Heart left ventricle (tissue), 16 donors: ENCODE results near the gene SCAP. TPM values are rescaled to one million over a fixed set of nuclear protein-coding genes. Genes with fewer than 3 reads are reported as not detected.
A peak's percentile ranks its signal among the peaks of the same experiment; 100 is the strongest.

ENCODE experiments used
- ATAC-seq, 4 donors: fragments of 200-7000 bp; cut with Tn5 transposase; one replicate each; pipeline ENCODE4 v1.9.1; 2020 to 2022; ENCODE audit warnings: moderate library complexity in 4 of 4, mild to moderate bottlenecking in 3 of 4, moderate number of reproducible peaks in 1 of 4
- DNase-seq, 5 donors: peaks; one replicate each; pipeline ENCODE4 v3.0.0-alpha.2; 2020
- H3K27ac ChIP-seq, 12 donors: fragments of 200-600 bp; sonication (generic) in 4 of 12; one replicate each; pipeline versions ENCODE4 v1.5.0 to v1.8.0; 2016 to 2022; ENCODE audit warnings: mild to moderate bottlenecking in 2 of 12
- H3K27me3 ChIP-seq, 9 donors: fragments of 200-600 bp; sonication (generic) in 2 of 9; one replicate each; pipeline versions ENCODE4 v1.5.1 to v1.8.0; 2016 to 2022; ENCODE audit warnings: mild to moderate bottlenecking in 3 of 9
- H3K36me3 ChIP-seq, 9 donors: fragments of 200-600 bp; sonication (generic) in 2 of 9; one replicate each; pipeline versions ENCODE4 v1.5.0 to v1.8.0; 2018 to 2022; ENCODE audit warnings: mild to moderate bottlenecking in 2 of 9
- H3K4me1 ChIP-seq, 12 donors: fragments of 200-600 bp; sonication (generic) in 4 of 12; one replicate each; pipeline versions ENCODE4 v1.5.0 to v1.8.0; 2016 to 2022; ENCODE audit warnings: mild to moderate bottlenecking in 3 of 12
- H3K4me3 ChIP-seq, 12 donors: fragments of 200-600 bp; sonication (generic) in 4 of 12; one replicate each; pipeline versions ENCODE4 v1.5.0 to v1.8.0; 2017 to 2022; ENCODE audit warnings: mild to moderate bottlenecking in 9 of 12, moderate library complexity in 4 of 12
- H3K9me3 ChIP-seq, 12 donors: fragments of 200-600 bp; sonication (generic) in 4 of 12; one replicate each; pipeline versions ENCODE4 v1.5.0 to v1.8.0; 2016 to 2022; ENCODE audit warnings: mild to moderate bottlenecking in 1 of 12
- POLR2A ChIP-seq, 2 donors: fragments of 450-650 bp; IDR thresholded peaks; one replicate each; pipeline ENCODE4 v1.6.1; 2017; ENCODE audit warnings: antibody characterized with exemption in 2 of 2, mild to moderate bottlenecking in 2 of 2, moderate library complexity in 2 of 2
- WGBS, 4 donors: extraction: QIAGEN DNeasy Blood & Tissue Kit in 2 of 4; methylation state at CpG; one replicate each; pipeline versions ENCODE4 v1.1.5 to v1.1.7; 2013 to 2018; 5-methylcytosine and 5-hydroxymethylcytosine counted together
- intact Hi-C, 10 donors: fragments of 100-400 bp; cut with DNase I; formaldehyde crosslinking; loops; one replicate each; pipeline versions ENCODE4 v1.11.1 to v1.14.2; 2022
- polyA plus RNA-seq, 2 donors: library from polyadenylated mRNA; stranded (reverse); fragments of 200-250 nt; gene quantifications; one replicate each; pipeline ENCODE4 v1.2.3, GENCODE V29; 2013
- total RNA-seq, 9 donors: library from RNA; depleted of rRNA in 2 of 9; stranded (reverse); fragments of >200 nt in 2 of 9; fragmentation: NEBNext Ultra II Directional in 3 of 9; extraction: Animal tissue kit (Norgen Biotek cat#: 25700) in 3 of 9; gene quantifications; one replicate each; pipeline versions ENCODE4 v1.1.0 to v1.2.4, GENCODE V29; 2016 to 2023
- TF ChIP-seq, protein P1 (sequence below), 12 donors: fragments of 200-600 bp; sonication (generic) in 4 of 12; IDR thresholded peaks; one replicate each; pipeline versions ENCODE4 v1.5.0 to v1.8.0; 2018 to 2022; ENCODE audit warnings: antibody characterized with exemption in 12 of 12, mild to moderate bottlenecking in 5 of 12
- donor health status: ischemic (EF 13 %, LVEDD 7.1; RV severe dilation, severe dysfunction).
- donor health status: healthy with polysubstance abuse.
- donor health status: DM: no; HTN: yes; CAD: no.
- donor health status: DM: no; HTN: no; CAD: no.
- donor health status: ischemic (EF 25% LVEDD 6.9; RV normal size, moderate dysfunction).
- donor health status: ischemic (EF 25% LVEDD 5.7; RV mildly dilated, moderate dysfunction).
- donor health status: healthy.
- donor health status: DM: yes; HTN: yes; CAD: no.
- donor health status: ischemic (EF 35%, LVEDD 5.7; RV mildly dilated, moderate dysfunction).
- donor health status: nonischemic (EF 11% LVEDD 7.7; RV severe dilation, severe dysfunction).
- donor health status: DM: yes; HTN: yes; CAD: no.
- donor health status: PGD.
- donor health status: ischemic (EF 29% LVEDD 5.4; RV normal size, mild dysfunction).
- donor health status: nonischemic (EF 23%, LVEDD 6.1; RV moderate dilation, normal function).

The SCAP gene
- total and polyA plus RNA-seq, 11 donors = 36.8 to 71.6 (median 41.8) TPM

DNA sequence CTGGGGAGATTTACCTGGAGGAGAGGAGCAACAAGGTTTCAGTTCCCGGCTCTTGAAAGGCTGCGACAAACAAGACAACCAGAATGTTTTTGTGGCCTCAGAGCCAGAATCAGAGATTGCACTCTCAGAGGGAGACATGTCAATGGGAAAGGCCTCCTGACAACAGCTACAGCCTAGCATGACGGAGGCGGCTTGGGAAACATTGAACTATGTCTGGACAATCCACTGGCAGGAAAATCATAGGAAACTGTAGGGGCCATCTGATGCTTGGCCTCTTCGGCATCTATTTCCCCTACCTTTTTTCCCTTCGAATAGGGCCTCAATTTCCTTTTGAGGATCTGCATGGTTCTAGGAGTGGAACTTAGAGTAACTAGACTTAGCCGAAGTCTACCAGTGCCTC is 108.1 kb downstream of the SCAP start:
- no peaks in the 10 kb centered on the region for H3K9me3 ChIP-seq
- H3K4me1 ChIP-seq = peaks cover 0 to 26% (median 0%) of the 10 kb centered on the region in 12 donors
- no peak overlapping the region for H3K4me3 ChIP-seq
- peaks cover 0 to 10% (median 0%) of the 10 kb centered on the region in 9 donors for H3K27me3 ChIP-seq
- TF ChIP-seq, protein P1, sequence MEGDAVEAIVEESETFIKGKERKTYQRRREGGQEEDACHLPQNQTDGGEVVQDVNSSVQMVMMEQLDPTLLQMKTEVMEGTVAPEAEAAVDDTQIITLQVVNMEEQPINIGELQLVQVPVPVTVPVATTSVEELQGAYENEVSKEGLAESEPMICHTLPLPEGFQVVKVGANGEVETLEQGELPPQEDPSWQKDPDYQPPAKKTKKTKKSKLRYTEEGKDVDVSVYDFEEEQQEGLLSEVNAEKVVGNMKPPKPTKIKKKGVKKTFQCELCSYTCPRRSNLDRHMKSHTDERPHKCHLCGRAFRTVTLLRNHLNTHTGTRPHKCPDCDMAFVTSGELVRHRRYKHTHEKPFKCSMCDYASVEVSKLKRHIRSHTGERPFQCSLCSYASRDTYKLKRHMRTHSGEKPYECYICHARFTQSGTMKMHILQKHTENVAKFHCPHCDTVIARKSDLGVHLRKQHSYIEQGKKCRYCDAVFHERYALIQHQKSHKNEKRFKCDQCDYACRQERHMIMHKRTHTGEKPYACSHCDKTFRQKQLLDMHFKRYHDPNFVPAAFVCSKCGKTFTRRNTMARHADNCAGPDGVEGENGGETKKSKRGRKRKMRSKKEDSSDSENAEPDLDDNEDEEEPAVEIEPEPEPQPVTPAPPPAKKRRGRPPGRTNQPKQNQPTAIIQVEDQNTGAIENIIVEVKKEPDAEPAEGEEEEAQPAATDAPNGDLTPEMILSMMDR (IDR thresholded peaks at IDR 0.05) = no peak
- TF ChIP-seq POLR2A (IDR thresholded peaks at IDR 0.05) = no peak
- intact Hi-C loops = no loop called here
- DNase-seq = no peak
- whole genome bisulfite sequencing, 4 donors = 83 to 95% (median 89%) methylated on average over 7 of the region's 7 CpGs
- H3K36me3 ChIP-seq = no peaks in the 10 kb centered on the region
- no peak for ATAC-seq
- no peak overlapping the region for H3K27ac ChIP-seq

DNA sequence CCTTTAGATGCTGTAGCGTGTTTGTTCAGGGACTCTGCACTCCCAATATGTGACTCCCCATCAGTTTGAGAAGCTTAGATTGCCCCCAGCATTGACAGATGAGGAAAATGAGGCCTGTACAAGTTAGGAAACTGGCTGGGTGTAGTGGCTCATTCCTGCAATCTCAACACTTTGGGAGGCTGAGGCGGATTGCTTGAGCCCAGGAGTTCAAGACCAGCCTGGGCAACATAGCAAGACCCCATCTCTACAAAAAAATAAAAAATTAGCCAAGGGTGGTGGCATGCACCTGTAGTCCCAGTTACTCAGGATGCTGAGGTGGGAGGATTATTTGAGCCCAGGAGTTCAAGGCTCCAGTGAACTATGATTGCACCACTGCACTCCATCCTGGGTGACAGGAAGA is 108.9 kb downstream of the SCAP start:
- H3K27me3 ChIP-seq = peaks cover 0 to 10% (median 0%) of the 10 kb centered on the region in 9 donors
- intact Hi-C loops = no loop called here
- WGBS, 4 donors = 90 to 98% (median 97%) methylated on average over 2 of the region's 2 CpGs
- TF ChIP-seq POLR2A (IDR thresholded peaks at IDR 0.05) = no peak
- TF ChIP-seq, protein P1 (IDR thresholded peaks at IDR 0.05) = no peak
- no peaks in the 10 kb centered on the region for H3K9me3 ChIP-seq
- peaks cover 0 to 30% (median 0%) of the 10 kb centered on the region in 12 donors for H3K4me1 ChIP-seq
- ATAC-seq = no peak
- H3K36me3 ChIP-seq = no peaks in the 10 kb centered on the region
- no peak overlapping the region for H3K27ac ChIP-seq
- DNase-seq = no peak
- no peak overlapping the region for H3K4me3 ChIP-seq

DNA sequence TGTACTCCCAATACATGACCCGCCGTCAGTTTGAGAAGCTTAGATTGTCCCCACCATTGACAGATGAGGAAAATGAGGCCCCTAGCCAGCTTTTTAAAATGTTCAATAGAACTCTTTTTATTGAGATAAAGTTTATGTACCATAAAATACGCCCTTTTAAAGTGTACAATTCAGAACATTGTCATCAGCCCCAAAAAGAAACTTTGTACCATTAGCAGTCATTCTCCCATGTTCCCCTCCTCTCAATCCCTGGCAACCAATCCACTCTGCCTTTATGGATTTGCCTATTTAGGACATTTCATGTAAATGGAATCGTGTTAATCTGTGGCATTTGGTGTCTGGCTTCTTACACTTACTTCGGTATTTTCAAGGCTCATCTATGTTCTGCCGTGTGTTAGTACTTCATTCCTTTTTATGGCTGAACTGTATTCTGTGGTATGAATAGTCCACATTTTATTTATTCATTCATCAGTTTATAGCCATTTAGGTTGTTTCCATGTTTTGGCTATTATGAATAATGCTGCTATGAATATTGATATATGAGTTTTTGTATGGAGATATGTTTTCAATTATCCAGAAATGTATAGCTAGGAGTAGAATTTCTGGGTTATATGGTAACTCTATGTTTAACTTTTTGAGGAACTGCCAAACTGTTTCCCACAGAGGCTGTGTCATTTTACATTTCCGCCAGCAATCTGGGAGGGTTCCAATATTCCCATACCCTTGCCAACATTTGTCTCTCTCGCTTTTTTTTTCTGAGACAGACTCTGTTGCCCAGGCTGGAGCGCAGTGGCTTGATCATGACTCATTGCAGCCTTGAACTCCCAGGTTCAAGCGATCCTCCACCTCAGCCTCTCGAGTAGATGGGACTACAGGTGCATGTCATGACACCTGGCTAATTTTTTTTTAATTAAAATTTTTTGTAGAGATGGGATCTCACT is 110.3 kb downstream of the SCAP start:
- peaks cover 0 to 25% (median 0%) of the 10 kb centered on the region in 12 donors for H3K4me1 ChIP-seq
- intact Hi-C loops = no loop called here
- H3K36me3 ChIP-seq = no peaks in the 10 kb centered on the region
- H3K27ac ChIP-seq = peak overlapping the region in 2 of 12 donors; percentile 35 to 40
- peaks cover 0 to under 1% (median 0%) of the 10 kb centered on the region in 12 donors for H3K9me3 ChIP-seq
- peaks cover 0 to 4% (median 0%) of the 10 kb centered on the region in 9 donors for H3K27me3 ChIP-seq
- TF ChIP-seq, protein P1 (IDR thresholded peaks at IDR 0.05) = no peak
- no peak for TF ChIP-seq POLR2A (IDR thresholded peaks at IDR 0.05)
- no peak overlapping the region for H3K4me3 ChIP-seq
- peak in 1 of 4 donors; percentile 41 for ATAC-seq
- WGBS, 4 donors = 59 to 67% (median 61%) methylated on average over 11 of the region's 11 CpGs
- no peak for DNase-seq

Other genes starting within 250 kb of the SCAP start
- gene KIF9, start 193.1 kb downstream of the SCAP start, total RNA-seq = 10 to 100 TPM in 3 of 9 donors, 1 to 10 TPM in 6; 5.2 to 13.0 (median 8.6) TPM
- gene KIF9, start 193.1 kb downstream of the SCAP start, polyA plus RNA-seq = 10 to 100 TPM in 1 of 2 donors, 1 to 10 TPM in 1; 8.7 to 19.2 TPM
- gene KLHL18, start 193.0 kb downstream of the SCAP start, total RNA-seq = 10 to 100 TPM; 15.2 to 51.0 (median 43.5) TPM
- gene KLHL18, start 193.0 kb downstream of the SCAP start, polyA plus RNA-seq = 100 to 1,000 TPM in 1 of 2 donors, 10 to 100 TPM in 1; 50.4 to 109 TPM
- gene PTPN23, start 94.9 kb downstream of the SCAP start, total RNA-seq = 10 to 100 TPM; 13.0 to 30.3 (median 19.5) TPM
- 10 to 100 TPM; 11.0 to 17.4 TPM for gene PTPN23, start 94.9 kb downstream of the SCAP start, polyA plus RNA-seq
- 10 to 100 TPM; 14.9 to 22.1 (median 19.7) TPM for gene ELP6, start 37.8 kb upstream of the SCAP start, total RNA-seq
- 10 to 100 TPM; 26.6 to 33.5 TPM for gene ELP6, start 37.8 kb upstream of the SCAP start, polyA plus RNA-seq
- gene CSPG5, start 102.9 kb upstream of the SCAP start, total RNA-seq = under 1 TPM; 0.12 to 0.86 (median 0.25) TPM
- under 1 TPM in 1 of 2 donors, not detected in 1; 0.61 TPM for gene CSPG5, start 102.9 kb upstream of the SCAP start, polyA plus RNA-seq